MM.1S (cell line): ENCODE measurements around the gene BRIP1.

ENCODE experiments used
- DNase-seq: peaks from one replicate; pipeline ENCODE4 v3.0.0-alpha.2; 2015
- H2AFZ ChIP-seq: fragments of 300-600 bp; sonication (generic); 2 replicates; pipeline ENCODE4 v1.6.0; 2016; ENCODE audit warnings: antibody characterized with exemption, low read length
- H3F3A ChIP-seq: fragments of 300-600 bp; sonication (generic); 2 replicates; pipeline ENCODE4 v1.6.1; 2016; ENCODE audit warnings: mild to moderate bottlenecking, antibody characterized with exemption, low read length, moderate library complexity, mixed read lengths; ENCODE audit not compliant: insufficient read depth
- H3K27ac ChIP-seq: fragments of 300-600 bp; sonication (generic); 2 replicates; pipeline ENCODE4 v1.5.1; 2016; ENCODE audit warnings: mild to moderate bottlenecking, low read length
- H3K27me3 ChIP-seq: fragments of 300-600 bp; sonication (generic); replicated peaks from 2 replicates; pipeline ENCODE4 v1.6.0; 2016; ENCODE audit warnings: low read length; ENCODE audit not compliant: insufficient read depth
- H3K36me3 ChIP-seq: fragments of 300-600 bp; sonication (generic); replicated peaks from 2 replicates; pipeline ENCODE4 v1.6.1; 2016; ENCODE audit warnings: mild to moderate bottlenecking, low read length, mixed read lengths; ENCODE audit not compliant: insufficient read depth
- H3K4me1 ChIP-seq: fragments of 300-600 bp; sonication (generic); 2 replicates; pipeline ENCODE4 v1.6.1; 2016; ENCODE audit warnings: low read length, mixed read lengths
- H3K4me2 ChIP-seq: fragments of 300-600 bp; sonication (generic); 2 replicates; pipeline ENCODE4 v1.6.0; 2016; ENCODE audit warnings: low read depth, low read length
- H3K4me3 ChIP-seq: fragments of 300-600 bp; sonication (generic); 2 replicates; pipeline ENCODE4 v1.5.1; 2016; ENCODE audit warnings: low read length, mixed read lengths
- H3K79me2 ChIP-seq: fragments of 300-600 bp; sonication (generic); 2 replicates; pipeline ENCODE4 v1.6.1; 2016; ENCODE audit warnings: mixed run types, low read length, mixed read lengths
- H3K9ac ChIP-seq: fragments of 300-600 bp; sonication (generic); 2 replicates; pipeline ENCODE4 v1.6.1; 2016; ENCODE audit warnings: low read length, mixed read lengths
- H3K9me2 ChIP-seq: fragments of 300-600 bp; sonication (generic); replicated peaks from 2 replicates; pipeline ENCODE4 v1.6.1; 2016; ENCODE audit warnings: mild to moderate bottlenecking, low read length, mixed read lengths; ENCODE audit not compliant: insufficient read depth
- H3K9me3 ChIP-seq: fragments of 300-600 bp; sonication (generic); replicated peaks from 2 replicates; pipeline ENCODE4 v1.6.1; 2016; ENCODE audit warnings: mild to moderate bottlenecking, low read length, mixed read lengths; ENCODE audit not compliant: insufficient read depth
- H4K20me1 ChIP-seq: fragments of 300-600 bp; sonication (generic); 2 replicates; pipeline ENCODE4 v1.6.1; 2016; ENCODE audit warnings: mild to moderate bottlenecking, low read length, moderate library complexity, mixed read lengths; ENCODE audit not compliant: insufficient read depth
- CTCF ChIP-seq: fragments of 300-600 bp; sonication (generic); IDR thresholded peaks from 2 replicates; pipeline ENCODE4 v1.5.1; 2016; ENCODE audit warnings: antibody characterized with exemption, low read length, mixed read lengths
- EZH2 ChIP-seq: fragments of 300-600 bp; sonication (generic); optimal IDR thresholded peaks from 2 replicates; pipeline ENCODE3; 2017; ENCODE audit warnings: low read depth, mild to moderate bottlenecking, antibody characterized with exemption, low read length, mixed read lengths
- EZH2phosphoT487 ChIP-seq: fragments of 300-600 bp; sonication (generic); IDR thresholded peaks from 2 replicates; pipeline ENCODE4 v1.6.1; 2018; ENCODE audit warnings: antibody characterized with exemption, low read length

BRIP1 gene

GRCh38 chr17:61733021-61733420, 130.3 kb downstream of the BRIP1 start:
- no peak overlapping the region for H3K4me3 ChIP-seq
- H3K36me3 ChIP-seq, result no peaks in the 10 kb centered on the region
- no peaks in the 10 kb centered on the region for H3K9me3 ChIP-seq
- H3K27ac ChIP-seq, result no peak overlapping the region
- H3K9me2 ChIP-seq, result no peaks in the 10 kb centered on the region
- H4K20me1 ChIP-seq, result no peaks in the 10 kb centered on the region
- H3K79me2 ChIP-seq, result no peaks in the 10 kb centered on the region
- no peak for DNase-seq
- no peak overlapping the region for H3K9ac ChIP-seq
- H3K4me2 ChIP-seq, result no peak overlapping the region
- no peak overlapping the region for H2AFZ ChIP-seq
- no peaks in the 10 kb centered on the region for H3K4me1 ChIP-seq
- TF ChIP-seq CTCF (no peak), EZH2 (no peak), EZH2phosphoT487 (no peak)
- H3K27me3 ChIP-seq, result no peaks in the 10 kb centered on the region
- no peaks in the 10 kb centered on the region for H3F3A ChIP-seq

DNA sequence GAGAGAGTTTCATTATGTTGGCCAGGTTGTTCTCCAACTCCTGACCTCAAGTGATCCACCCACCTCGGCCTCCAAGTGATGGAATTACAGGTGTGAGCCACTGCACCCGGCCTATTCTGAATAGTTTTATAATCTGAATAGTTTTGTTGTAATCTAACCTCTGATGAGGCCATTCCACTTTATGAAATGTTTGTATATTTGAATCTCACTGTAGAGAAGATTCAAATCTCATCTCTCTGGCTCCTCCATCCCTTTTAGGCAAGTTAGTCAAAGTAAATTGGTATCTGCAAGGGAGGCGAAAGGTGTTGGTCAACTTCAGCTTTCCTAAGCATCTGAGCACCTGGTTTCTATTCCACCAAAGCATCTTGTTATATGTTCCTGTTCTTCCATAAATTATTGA, 131.2 kb downstream of the BRIP1 start:
- Histone ChIP-seq H2AFZ (no peak overlapping the region), H3K9me2 (no peaks in the 10 kb centered on the region), H3K9ac (no peak overlapping the region), H3K36me3 (no peaks in the 10 kb centered on the region), H3K79me2 (no peaks in the 10 kb centered on the region), H3K27me3 (no peaks in the 10 kb centered on the region), H3K9me3 (no peaks in the 10 kb centered on the region), H3K4me1 (no peaks in the 10 kb centered on the region), H3F3A (no peaks in the 10 kb centered on the region), H4K20me1 (no peaks in the 10 kb centered on the region), H3K27ac (no peak overlapping the region), H3K4me3 (no peak overlapping the region), H3K4me2 (no peak overlapping the region)
- no peak for TF ChIP-seq EZH2phosphoT487
- TF ChIP-seq CTCF, result no peak
- TF ChIP-seq EZH2, result no peak
- DNase-seq, result no peak

DNA sequence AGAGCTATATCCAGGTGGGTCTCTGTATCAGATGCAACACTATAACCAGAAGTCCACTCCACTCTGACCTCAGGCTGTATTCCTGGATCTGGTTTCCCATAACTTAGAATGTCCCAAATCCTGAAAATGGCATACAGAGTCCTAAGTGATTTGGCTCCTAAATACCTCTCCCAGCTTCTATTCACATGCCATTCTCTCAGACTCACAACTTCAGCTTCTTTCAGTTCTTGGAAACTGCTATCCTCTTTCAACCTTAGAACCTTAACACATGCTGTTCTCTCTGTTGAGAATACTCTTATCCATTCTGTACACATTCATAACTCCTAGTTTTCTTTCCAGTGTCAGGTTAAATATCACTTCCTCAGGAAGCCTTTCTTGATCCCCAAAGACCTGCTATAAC, 132.0 kb downstream of the BRIP1 start:
- Histone ChIP-seq H3K36me3 (no peaks in the 10 kb centered on the region), H3K4me1 (no peaks in the 10 kb centered on the region), H3K9me3 (no peaks in the 10 kb centered on the region), H3K27me3 (no peaks in the 10 kb centered on the region), H3K9me2 (no peaks in the 10 kb centered on the region), H3K9ac (no peak overlapping the region), H2AFZ (no peak overlapping the region), H3K79me2 (no peaks in the 10 kb centered on the region), H3F3A (no peaks in the 10 kb centered on the region), H4K20me1 (no peaks in the 10 kb centered on the region), H3K27ac (no peak overlapping the region), H3K4me2 (no peak overlapping the region), H3K4me3 (no peak overlapping the region)
- no peak for TF ChIP-seq EZH2phosphoT487
- TF ChIP-seq CTCF, result no peak
- no peak for TF ChIP-seq EZH2
- DNase-seq, result no peak
